CD4-positive, alpha-beta T cell treated with Interleukin-1 beta for 1 hour (primary cell): ENCODE data around the gene VIT.

ENCODE experiments used
- DNase-seq, 2 donors: peaks; one replicate each; pipeline ENCODE4 v3.0.0-alpha.2; 2020 to 2022

VIT gene

GRCh38 chr2:36710858-36711515 lies 14.5 kb downstream of the VIT start:
- DNase-seq = no peak

- DNase-seq = no peak
Observed at GRCh38 chr2:36711741-36712314, 15.3 kb downstream of the VIT start.

- no peak for DNase-seq
Observed at GRCh38 chr2:36713310-36713709, 16.8 kb downstream of the VIT start.

GRCh38 chr2:36716111-36716510 lies 19.6 kb downstream of the VIT start:
- DNase-seq = no peak

DNA sequence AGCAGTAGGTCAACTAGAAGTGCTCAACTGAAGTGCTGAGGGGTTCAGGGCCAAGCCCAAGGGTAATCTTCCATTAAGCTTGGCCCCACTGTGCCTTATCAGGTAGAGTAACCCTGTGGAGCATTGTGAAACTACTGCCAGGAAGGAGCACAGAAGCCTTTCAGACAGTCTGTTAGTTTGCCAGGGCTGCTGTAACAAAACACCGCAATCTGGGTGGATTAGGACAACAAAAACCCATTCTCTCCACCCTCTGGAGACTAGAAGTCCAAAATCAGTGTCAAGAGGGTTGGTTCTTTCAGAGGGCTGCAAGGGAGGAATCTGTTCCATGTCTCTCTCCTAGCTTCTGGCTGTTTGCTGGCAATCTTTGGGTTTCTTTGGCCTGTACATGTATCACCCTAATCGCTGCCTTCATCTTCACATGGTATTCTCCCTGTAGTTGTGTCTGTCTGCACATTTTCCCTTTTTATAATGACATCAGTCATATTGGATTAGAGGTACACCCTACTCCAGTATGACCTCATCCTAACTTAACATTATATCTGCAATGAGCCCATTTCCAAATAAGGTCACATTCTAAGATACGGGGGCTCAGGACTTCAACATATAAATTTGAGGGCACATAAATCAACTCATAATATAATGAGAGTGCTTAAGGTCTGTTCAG lies 21.2 kb downstream of the VIT start:
- DNase-seq = no peak

DNA sequence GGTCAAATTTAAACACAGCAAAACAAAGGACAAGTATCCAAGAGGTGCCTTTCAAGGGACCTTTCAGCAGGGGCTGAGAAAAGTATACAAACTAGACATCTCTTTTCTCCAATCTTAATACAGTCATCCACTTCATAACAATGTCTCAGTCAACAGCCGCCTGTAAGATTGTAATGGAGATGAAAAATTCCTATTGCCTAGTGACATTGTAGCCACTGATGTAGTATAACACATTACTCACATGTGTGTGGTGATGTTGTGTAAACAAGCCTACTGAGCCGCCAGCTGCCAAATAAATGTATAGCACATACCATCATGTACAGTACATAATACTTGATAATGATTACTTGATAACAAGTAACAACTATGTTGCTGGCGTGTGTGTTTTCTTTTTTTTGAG lies 31.0 kb downstream of the VIT start:
- no peak for DNase-seq

- no peak for DNase-seq
Observed at GRCh38 chr2:36729067-36729466, 32.6 kb downstream of the VIT start.

DNA sequence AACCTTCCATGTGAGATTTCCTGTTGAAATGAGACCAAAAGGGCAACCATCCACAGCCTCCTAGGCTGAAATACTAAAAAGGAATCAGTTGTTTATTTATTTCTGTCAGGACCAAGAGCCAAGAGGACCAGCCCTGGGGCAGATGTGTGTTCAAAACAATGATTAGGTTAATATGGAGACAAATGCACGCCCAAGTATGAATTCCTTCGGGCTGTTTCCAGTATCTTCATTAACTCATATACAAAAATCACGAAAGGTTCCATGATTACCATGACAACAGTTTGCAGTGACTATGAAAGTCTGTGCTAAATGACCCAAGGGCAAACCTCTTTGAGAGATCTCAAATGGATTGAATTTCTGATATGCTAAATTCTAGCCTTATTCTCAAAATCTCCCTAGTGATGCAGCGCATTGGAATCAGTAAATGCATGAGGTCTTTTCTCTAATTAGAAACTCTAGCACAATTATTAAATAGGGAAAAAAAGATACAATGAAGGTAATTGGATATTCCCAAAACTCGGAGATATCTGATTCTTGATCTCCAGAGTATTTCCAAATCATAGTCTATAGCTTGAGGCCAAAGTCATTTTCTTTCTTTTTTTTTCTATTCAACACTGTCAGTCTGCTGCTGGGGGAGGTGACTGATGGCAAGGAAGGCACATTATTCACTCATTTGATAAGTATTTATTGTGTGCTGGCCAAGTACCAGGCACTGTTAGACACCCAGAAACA lies 35.6 kb downstream of the VIT start:
- DNase-seq = no peak

DNA sequence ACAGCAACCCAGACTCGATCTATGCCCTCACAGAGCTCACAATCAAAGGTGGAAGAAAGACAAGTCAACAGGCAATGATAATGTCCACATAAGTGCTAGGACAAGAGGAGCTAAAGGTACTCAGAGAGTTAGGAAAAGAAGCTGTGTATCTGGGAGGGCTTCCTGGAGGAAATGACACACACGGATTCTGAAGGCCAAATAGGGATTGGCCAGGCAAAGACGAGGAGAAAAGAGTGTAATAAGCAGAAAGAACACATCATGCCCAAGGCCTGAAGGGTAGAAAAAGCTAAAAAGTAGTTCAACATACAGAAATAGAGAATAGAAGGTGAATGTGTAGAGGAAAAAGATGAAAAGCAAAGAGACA lies 36.1 kb downstream of the VIT start:
- DNase-seq = no peak

GRCh38 chr2:36733215-36733614 lies 36.7 kb downstream of the VIT start:
- no peak for DNase-seq

GRCh38 chr2:36734304-36734703 lies 37.8 kb downstream of the VIT start:
- DNase-seq = no peak

GRCh38 chr2:36737131-36737750 lies 40.7 kb downstream of the VIT start:
- DNase-seq = no peak

- no peak for DNase-seq
Observed at GRCh38 chr2:36740061-36740460, 43.6 kb downstream of the VIT start.

GRCh38 chr2:36741188-36741837 lies 44.8 kb downstream of the VIT start:
- no peak for DNase-seq

DNA sequence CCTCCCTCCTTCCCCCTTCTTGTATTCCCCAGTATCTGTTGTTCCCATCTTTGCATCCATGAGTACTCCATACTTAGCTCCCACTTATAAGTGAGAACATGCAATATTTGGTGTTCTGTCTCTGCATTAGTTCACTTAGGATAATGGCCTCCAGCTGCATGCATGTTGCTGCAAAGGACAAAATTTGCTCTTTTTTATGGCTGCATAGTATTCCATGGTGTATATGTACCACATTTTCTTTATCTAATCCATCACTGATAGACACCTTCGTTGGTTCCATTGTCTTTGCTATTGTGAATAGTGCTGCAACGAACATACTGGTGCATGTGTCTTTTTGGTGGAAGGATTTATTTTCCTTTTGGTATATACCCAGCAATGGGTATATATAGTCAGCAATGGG lies 47.4 kb downstream of the VIT start:
- no peak for DNase-seq

GRCh38 chr2:36748166-36748565 lies 51.7 kb downstream of the VIT start:
- no peak for DNase-seq

- DNase-seq = no peak
Observed at GRCh38 chr2:36750101-36750500, 53.6 kb downstream of the VIT start.

GRCh38 chr2:36753706-36754221 lies 57.3 kb downstream of the VIT start:
- no peak for DNase-seq

- no peak for DNase-seq
Observed at GRCh38 chr2:36754578-36754977, 58.1 kb downstream of the VIT start.

GRCh38 chr2:36756438-36756837 lies 59.9 kb downstream of the VIT start:
- DNase-seq = no peak

DNA sequence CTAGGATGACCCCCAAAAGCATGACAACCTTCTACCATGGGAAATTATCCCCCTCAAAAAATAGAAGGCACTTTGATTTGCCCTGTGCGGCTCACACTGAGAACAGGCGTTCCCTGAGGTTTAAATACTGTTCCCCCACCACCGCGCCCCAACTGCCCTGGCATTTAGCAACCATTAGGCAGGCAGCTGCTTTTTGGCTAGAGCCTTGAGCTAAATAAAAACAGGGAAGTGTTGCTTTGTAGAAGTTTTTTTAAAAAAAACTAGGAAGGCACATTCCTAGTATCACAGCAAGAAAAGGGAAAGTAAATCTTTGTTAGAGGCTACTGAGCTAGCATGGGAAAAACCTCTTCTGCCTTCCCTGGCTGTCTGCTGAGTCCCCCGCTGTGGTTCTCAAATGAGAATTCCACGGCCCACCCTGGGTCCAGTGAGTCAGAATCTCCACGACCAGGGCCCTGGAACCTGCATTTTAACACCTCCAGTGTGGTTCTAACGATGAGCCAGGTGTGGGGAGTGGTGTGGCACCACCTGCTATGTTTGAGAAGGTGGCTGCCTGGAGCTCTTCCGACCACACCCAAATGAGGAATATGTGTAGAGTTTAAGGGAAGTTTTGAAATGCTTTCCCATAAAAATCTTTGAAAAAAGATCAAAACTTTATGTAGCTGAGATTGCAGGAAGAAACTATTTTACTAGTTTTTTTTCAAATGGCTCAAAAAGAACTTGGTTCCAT lies 66.4 kb downstream of the VIT start:
- no peak for DNase-seq

- no peak for DNase-seq
Observed at GRCh38 chr2:36769106-36769505, 72.6 kb downstream of the VIT start.
